AG20443 (cell line): ENCODE measurements around the gene CPEB3.
"Not testable (repeated sequence)": the region's sequence is repeated elsewhere in the genome, so short reads cannot be mapped to it uniquely, and the experiment has no call there.

Experiments
- DNase-seq: peaks from one replicate; pipeline ENCODE4 v3.0.0; 2012; ENCODE audit warnings: low spot score, mixed read lengths

Gene CPEB3

DNA sequence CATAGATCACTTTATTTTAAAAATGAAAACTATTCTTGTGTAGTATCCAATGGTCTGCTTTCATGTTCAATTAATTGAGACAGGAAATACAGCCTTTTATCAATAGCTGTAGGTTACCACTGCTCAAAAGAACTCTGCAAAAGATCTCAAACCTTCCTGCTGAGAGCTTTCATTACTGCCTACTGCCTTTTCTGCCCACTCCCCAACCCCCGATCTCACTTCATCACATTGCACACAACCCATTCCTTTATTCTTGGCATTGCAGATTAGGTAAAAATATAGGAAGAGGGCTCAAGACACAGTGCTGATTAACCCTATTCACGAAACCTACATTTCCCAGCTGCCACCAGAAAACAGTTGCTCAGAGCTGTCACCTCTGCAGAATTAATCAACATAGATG is 195.9 kb downstream of the CPEB3 start:
- no peak for DNase-seq

DNA sequence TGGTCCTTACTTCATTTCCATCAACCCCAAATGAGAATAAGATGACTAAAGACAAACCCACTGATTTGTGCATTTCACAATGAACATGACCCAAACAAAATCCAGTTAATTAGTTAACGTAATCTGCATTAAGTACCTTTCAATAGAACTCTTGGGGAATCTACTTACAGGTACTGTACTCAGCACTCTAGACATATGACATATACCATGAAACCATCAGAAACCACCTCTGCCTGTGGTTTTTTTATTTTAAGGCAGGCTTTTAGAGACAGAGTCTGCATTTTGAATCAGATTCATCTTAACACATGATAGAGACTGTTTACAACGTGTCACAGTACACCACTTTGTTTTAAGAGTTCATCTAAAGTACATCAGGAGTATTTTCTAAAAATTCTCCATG is 198.9 kb downstream of the CPEB3 start:
- no peak for DNase-seq

DNA sequence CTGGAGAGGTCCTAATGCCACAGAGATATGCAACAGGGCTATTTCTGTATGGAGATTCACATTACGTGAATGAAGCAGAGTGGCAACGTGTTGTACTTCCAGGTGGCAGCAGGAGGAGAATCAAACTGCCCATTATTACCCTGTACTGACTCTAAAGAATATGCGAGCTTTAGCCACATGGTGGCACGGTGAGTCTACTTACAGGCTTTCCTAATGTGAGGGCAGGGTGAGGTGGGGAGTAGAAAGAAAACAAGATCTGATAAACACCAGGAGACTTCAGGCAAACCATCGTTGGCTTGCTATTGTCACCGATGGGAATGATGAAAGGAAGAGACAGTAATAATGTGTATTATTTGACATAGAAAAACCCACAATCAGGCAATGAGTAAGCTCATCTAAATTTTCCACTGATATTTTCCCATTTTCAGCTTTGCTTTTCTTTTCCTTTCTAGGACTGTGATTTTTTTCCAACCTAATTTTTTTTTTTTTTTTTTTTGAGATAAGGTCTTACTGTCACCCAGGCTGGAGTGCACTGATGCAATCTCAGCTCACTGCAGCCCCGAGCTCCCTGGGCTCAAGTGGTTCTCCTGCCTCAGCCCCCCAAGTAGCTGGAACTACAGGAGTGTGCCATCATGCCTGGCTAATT is 203.0 kb downstream of the CPEB3 start:
- DNase-seq, result peak; percentile 75

DNA sequence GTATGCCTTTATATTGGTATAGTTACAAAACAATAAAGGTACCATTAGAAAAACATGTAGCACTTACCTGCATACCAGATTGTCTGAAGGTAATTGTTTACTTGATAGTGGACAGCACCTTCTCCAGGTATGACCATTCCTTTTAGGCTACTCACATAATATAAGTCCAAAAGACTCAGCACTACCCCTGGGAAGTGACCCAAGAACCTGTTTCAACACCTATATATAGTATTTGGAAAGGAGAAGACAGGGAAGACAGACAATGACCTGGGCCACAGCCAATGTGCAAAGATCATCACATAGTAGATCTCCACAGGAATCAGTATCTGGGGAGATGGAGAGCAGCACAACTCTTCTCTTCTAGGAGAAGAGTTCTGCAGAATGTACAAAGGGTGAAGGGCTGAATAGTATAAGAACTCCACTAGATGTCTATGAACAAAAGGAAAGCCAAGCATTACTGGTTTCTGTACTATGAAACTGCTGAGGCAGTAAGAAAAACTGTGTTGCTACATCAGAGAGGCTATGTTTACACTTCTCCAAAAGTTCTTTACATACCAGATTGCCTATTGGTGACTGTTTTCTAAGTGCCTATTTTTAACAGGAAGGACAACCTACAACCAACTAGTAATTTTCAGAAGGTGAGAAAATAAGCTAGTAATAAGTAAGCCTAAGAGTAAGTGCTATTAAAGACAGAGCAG is 208.1 kb downstream of the CPEB3 start:
- DNase-seq, result no peak

DNA sequence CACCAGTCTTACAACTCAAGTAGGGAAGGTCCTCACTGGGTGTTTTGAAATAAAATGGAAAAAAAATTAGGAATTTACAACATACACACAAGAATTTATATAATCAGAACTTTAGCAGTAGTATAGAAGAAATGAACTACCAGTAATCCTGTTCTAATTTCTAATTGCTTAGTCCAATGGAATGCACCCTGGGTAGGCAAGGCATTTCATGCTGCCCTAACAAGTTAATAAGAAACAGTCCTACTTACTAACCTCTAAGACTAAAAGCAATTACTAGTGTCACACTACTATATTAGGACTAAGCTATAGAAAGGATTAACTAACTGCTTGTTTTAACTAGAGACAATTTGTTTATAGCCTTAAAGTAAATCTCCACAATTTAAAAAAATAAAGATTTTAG is 209.2 kb downstream of the CPEB3 start:
- peak; percentile 20 for DNase-seq

DNA sequence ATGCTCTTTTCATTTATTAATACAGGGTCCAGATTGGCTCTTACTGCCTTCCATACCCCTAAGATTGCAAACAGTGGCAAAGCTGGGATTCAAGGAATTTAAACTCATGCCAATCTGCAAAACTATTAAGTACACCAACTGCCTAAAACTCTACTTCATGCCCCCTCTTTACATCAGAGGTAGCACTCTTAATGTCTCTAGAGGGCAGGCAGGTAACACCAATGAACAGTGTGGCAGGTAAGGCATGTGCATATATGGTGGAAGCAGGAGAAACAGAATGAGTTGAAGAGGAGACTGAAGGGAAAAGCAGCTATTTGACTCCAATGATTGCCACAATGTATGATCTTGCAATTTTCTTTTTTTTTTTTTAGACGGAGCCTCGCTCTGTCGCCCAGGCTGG is 210.6 kb downstream of the CPEB3 start:
- no peak for DNase-seq

DNA sequence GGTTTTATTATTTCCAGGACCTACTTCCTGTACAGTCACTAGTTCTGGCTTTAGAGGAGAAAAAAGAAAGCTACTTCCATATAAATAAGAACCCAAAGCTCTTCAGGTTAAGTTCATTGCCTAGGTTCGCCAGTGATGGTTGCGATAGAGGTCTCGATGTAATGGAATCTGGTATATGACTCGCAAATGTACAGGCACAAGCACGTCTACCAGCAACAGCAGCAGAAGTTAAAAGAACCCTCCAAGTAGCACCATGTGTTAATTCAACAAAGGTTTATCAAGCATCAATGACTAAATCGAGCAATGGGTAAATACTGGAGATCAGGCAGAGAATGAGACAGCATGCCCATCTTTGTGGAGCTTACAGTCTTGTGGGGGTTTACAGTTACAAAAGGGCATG is 211.9 kb downstream of the CPEB3 start:
- DNase-seq, result no peak

DNA sequence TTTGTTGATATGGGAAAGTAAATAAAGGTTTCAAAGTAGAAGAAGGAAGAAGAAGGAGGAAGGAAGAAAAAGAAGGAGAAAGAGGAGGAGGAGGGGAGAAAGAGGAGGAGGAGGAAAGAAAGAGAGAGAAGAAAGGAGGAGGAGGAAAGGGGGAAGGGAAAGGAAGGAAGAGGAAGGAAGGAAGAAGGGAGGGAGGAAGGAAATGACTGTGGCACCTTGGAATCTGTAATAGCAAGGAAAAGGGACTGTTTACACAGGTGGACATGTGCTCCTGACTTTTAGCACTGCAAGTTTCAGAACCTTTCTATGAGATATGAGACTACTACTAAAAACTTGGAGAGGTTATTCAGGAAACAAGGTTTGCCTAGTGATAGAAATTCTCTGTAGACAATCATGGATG is 214.2 kb downstream of the CPEB3 start:
- no peak for DNase-seq

DNA sequence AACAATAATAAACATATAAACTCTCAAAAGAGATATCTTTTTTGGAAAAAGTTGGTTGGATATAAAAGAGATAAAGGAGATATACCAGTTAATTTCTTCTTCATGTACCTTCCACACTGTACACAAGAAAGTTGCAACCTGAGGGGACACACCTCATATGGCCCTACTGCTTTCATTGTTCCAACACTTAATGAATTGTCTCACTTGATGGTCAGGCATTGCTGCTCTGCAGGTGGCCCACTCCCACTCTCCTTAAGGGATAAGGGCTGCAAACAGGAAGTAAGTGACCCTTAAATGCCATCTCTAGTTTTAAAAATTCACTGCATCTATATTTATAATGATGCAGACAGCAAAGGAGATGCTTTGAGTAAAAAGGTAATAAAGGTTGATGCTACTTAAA is 215.0 kb downstream of the CPEB3 start:
- no peak for DNase-seq

DNA sequence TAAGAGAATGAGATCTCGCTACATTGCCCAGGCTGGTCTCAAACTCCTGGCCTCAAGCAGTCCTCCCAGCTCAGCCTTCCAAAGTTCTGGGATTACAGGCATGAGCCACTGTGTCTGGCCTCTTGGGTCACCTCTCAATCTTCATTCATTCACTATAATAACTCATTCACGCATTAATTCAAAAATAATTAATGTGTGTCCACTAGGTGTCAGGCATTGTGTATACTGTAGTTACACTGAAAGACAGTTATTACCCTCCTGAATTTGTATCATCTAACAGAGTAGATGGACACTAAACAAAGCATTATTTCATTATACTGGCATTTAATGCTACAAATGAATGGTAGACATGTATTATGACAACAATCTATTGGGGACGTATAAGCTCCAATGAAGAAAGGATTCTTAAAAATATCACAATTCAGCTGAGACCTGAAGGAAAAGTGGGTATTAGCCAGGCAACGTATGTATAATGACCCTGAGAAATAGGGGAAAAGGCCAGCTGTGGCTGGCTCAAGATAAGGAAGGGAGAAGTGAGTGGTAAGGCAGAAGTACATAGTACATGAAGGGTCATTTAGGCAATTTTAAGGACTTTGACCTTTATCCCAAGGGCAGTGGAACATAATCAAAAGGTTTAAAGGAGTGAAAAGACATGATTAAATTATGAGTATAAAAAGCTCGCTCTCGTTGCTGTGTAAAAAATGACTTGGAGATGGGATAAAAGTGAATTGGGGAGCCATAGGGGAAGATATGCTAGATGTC is 216.6 kb downstream of the CPEB3 start:
- DNase-seq, result no peak

DNA sequence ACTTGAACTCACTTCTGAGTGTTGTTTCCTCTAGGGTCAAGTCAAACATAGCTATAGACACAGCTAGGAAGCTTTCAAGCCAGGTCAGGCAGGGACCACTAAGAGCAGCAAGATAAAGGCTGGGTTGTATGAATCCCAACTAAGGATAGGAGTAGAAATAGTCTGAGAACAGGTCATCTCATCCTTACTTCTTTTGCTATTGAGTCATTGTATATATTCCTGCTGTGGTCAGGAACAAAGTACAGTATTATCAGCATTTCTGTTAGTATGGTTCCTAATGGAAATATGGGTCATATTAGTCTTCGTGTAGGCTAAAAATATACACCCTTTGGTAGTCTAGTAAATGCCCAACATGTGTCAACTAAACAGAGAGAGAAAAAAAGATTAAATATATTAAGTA is 222.0 kb downstream of the CPEB3 start:
- no peak for DNase-seq

DNA sequence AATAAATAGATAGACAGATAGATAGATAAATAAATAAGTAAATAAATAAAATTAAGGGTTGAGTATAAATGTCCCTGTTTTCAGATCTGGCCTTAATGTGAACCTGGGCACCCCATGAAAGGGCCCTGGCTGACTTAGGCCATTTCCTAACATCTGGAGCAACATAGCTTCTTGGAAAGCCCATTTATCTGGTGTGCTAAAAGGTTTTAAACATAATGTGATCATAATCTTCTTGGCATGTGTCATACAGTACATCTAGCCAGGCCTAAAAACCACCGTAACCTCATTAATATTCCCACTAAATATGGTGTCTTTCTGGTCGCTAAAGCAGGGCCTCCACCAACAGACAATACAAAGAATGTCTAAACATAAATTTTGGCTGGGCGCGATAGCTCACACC is 224.5 kb downstream of the CPEB3 start:
- DNase-seq, result no peak

DNA sequence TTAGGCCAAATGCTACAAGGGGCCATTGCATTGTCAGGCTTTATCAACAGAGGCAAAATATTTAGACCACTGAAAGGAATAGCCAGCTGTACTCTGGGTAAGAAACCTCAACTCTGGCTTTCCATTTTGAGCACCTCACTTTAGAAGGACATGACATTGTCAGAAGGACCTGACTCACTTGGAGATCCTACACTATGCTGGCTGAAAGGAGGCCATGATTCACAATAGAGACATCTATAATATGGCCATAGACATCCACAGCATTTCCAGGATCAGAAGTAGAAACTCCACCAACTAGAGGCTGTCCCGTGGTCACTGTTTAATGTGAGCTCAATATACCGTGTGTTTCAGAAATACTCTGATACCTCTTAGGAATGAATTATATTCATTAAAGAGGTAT is 226.4 kb downstream of the CPEB3 start:
- no peak for DNase-seq

DNA sequence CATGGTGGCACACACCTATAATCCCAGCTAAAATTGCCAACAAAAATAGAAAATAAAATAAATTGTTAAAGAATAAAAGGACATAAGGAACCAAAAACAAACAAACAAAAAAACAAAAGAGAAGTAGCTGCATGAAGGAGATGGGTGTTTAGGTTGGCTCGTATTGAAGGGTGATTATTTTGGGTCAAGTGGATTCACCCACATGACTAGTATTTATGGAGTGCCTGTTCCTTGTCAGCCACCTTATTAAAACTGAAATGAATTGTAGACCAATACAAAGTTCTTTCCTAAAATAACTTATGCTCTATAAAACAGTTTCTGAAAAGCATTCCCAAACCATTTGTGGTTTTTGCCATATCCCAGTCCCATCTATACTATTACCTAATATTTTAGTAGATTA is 228.6 kb downstream of the CPEB3 start:
- DNase-seq, result no peak

DNA sequence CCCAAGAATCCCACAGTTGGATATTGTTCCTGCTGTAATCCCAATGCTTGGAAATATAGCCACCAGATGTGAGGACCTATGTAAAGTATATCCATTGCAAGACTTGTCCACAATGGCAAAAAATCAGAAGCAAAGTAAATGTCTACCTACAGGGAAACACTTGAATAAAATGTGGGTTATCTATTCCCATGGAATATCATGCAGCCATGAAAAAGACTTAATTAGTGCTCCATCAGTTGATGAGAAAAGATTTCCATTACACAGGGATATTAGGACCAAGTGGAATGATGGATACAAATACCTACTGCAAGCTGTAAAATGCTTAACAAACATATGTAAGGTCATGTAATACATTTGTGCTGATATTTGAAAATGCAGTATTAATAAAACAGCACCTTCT is 236.1 kb downstream of the CPEB3 start:
- no peak for DNase-seq

DNA sequence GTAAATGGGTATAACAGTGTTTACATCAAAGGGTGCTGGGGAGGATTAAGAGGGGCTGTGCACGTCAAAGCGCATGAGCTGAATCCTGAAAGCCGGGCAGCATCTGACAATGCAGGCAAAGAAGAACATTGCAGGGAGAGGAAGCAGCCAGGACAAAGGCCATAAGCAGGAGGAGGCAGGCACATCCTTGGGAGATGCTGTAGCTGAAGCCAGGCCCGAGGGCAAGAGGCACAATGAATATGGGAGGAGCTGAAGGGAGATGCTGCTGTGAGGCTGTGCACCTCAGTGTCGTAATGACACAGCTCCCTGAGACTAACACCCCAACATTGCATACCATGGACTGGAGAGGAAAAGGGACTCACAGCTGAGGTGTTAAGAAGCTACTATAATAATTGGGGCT is 238.1 kb downstream of the CPEB3 start:
- DNase-seq, result no peak

DNA sequence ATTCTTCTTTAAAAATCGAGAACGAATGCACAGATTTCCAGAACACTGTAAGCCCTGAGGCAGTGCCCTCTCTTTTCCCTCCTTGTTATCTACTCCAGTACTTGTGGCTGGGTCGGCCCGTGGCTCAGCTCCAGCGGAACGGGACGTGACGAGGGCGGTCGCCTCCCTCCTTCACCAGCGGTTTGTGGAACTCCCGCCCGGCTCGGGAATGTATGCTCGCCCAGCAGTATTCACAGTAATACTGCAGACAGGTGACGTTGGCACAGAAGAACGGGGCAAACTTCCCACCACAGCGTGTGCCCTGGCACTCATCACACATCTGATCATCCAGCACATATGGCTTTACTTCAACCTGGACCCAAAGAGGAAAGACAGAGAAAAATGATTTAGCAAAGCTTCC is 238.8 kb downstream of the CPEB3 start:
- no peak for DNase-seq

DNA sequence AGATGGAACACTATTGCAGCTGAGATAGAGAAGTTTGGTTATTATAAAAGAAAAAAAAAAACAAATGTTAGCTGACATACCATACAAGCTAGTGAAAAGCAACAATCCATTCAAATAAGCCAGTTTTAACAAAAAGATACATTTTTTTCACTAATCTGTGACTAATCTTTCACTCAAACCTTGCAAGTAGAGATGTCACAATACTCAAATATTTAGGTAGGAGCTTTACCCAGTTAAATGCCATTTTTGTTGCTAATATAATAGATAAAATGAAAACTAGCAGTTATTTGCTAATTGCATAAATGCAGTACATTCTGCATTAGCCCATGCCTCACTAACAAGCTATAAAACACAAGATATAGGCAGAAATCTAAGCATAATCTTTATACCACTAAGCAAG is 243.7 kb downstream of the CPEB3 start:
- no peak for DNase-seq

DNA sequence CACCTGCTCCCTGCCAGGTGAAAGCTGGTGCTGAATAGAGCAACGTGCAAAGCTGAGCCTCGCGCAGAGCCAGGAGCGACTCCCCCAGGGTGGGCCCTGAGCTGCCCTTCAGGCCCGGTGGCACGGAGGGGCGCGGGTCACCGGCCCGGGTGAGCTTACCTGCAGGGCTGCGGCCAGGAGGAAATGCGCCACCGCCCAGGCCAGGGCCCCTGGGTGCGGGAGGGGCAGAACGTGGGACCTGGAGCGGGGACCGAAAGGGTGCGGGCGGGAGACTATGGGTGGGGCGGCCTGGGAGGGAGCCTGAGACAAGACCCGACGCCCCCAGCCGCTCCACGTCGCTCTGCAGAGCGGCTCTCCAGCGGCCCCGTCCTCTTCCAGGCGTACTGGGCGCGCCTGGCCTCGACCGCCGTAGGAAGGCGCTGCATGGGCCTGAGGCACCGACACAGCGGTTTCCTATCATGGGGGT is 245.2 kb downstream of the CPEB3 start:
- peak; percentile 8 for DNase-seq

DNA sequence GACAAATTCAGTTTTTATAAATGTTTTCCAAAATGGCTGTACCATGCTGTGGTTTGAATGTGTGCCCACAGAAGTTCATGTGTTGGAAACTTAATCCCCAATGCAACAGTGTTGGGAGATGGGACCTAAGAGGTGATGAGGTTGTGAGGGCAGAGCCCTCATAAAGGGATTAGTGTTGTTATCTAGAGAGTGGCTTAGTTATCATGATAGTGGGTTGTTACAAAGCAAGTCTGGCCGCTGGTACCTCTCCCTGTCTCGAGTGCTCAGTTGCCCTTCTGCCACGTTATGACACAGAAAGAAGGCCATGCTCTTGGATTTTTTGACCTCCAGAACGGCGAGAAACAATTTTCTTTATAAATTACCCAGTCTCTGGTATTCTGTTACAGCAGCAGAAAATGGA is 248.3 kb downstream of the CPEB3 start:
- DNase-seq, result no peak

DNA sequence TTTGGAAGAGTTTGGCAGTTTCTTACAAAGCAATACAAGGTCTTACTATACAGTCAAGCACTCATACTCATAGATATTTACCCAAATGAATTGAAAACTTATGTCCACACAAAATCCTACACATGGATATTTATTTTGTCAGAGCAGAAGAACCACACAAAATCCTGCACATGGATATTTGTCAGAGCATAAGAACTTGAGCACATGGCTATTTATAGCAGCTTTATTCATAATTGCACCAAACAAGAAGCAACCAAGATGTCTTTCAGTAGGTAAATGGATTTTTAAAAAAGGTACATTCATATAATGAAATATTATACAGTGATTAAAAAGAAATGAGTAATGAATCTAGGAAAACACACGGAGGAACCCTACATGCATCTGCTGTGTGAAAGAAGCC is 251.9 kb downstream of the CPEB3 start:
- no peak for DNase-seq

DNA sequence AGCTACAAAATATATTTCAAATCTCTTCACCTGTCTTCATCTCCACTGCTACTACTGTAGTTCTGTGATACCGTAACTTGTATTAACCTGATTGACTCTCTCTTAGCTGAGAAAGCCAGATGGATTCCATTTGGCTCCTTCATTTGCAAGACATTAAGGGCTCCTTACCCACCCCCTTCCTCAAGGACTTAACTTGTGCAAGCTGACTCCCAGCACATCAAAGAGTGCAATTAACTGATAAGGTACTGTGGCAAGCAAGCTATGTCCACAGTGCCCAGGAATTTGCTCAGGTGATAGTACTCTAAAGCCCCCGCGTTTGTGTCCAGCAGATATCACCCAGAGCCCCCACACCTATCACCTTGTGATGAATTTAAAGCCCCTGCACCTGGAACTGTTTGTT is 257.8 kb downstream of the CPEB3 start:
- not testable (repeated sequence) for DNase-seq

DNA sequence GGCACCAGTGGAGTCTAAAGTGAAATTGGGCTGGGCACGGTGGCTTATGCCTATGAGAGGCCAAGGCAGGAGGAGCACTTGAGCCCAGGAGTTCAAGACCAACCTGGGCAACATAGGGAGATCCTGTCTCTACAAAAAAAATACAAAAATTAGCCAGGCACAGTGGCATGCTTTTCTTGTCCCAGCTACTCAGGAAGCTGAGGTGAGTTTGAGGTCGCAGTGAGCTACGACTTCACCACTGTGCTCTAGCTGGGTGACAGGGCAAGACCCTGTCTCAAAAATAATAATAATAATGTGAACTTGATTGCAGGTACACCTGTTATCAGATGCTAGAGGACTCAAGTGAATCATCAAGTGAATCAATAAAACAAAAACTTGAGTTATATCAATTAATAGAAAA is 259.3 kb downstream of the CPEB3 start:
- no peak for DNase-seq
